ENCODE data around the gene PSMA2. TPM values are rescaled to one million over a fixed set of nuclear protein-coding genes. Genes with fewer than 3 reads are reported as not detected.

Gene PSMA2
- total RNA-seq, 1 experiment from 2014 or later = 152 TPM

GRCh38 chr7:42932811-42933591, 1.0 kb upstream of the PSMA2 start:
- Histone ChIP-seq H3K9me2 (ENCODE audit: insufficient read depth) (no peaks in the 10 kb centered on the region), H2AFZ (ENCODE audit: low read depth, low read length, poor library complexity, severe bottlenecking) (no peak overlapping the region), H3K36me3 (ENCODE audit: control insufficient read depth in 1 of 2, insufficient read depth in 2 of 2, low read length in 2 of 2) (peaks cover 18 to 26% of the 10 kb centered on the region in 2 experiments; a peak in 3 of 4 replicates), H3K4me2 (ENCODE audit: low read length) (peak overlapping the region; percentile 83), H3K79me2 (ENCODE audit: insufficient read depth, low read length) (peaks cover 83% of the 10 kb centered on the region), H3K9me3 (ENCODE audit: control insufficient read depth in 1 of 2, insufficient read depth in 1 of 2, low read depth in 1 of 2, low read length in 2 of 2) (no peaks in the 10 kb centered on the region), H3K27me3 (ENCODE audit: insufficient read depth, low read length) (no peaks in the 10 kb centered on the region), H3K4me3 (replicated peaks in 1 of 2; ENCODE audit: low read depth in 1 of 2, low read length in 2 of 2) (peak overlapping the region; percentile 75 to 93), H3K27ac (ENCODE audit: low read depth, low read length) (peak overlapping the region; percentile 24; the same call in 1 of the 2 replicates), H3K9ac (ENCODE audit: low read length) (peak overlapping the region; percentile 98), H4K20me1 (ENCODE audit: insufficient read depth) (peaks cover 4% of the 10 kb centered on the region; the same call in 1 of the 2 replicates), H3K4me1 (ENCODE audit: control insufficient read depth in 1 of 2, insufficient read depth in 2 of 2, low read length in 2 of 2) (peaks cover 5 to 24% of the 10 kb centered on the region in 2 experiments; a peak in 2 of 4 replicates)
- DNase-seq (ENCODE audit: low read depth, low spot score) (no peak), ATAC-seq (0 out of 2 replicates have a peak, but pooled peaks have one; percentile 23)
- no peak for TF ChIP-seq CTCF (IDR thresholded peaks at IDR 0.05 in 2 of 3, conservative IDR thresholded peaks at IDR 0.05 in 1 of 3; ENCODE audit: borderline replicate concordance in 1 of 3, insufficient read depth in 1 of 3, low read depth in 2 of 3, low read length in 2 of 3)
- TF ChIP-seq ZNF274 (IDR thresholded peaks at IDR 0.05; ENCODE audit: low read depth, low read length) = no peak
- ChIA-PET CTCF (interaction anchor here (1.5 to 1.9 kb wide), 2 partner anchors 8 to 992 kb away, joined by 5 to 12 read pairs; no protein-coding TSS in a partner anchor), POLR2A (interaction anchor here (1.1 to 1.6 kb wide), 3 partner anchors 9 to 650 kb away, joined by 5 read pairs; partner anchors contain the start of gene STK17A), RAD21 (ENCODE audit: low non-redundant PET in 1 of 2, low total read pairs in 2 of 2, uncharacterized antibody in 2 of 2, unreplicated experiment in 2 of 2) (interaction anchor here (0.6 to 0.9 kb wide), 2 partner anchors 175 to 546 kb away, joined by 3 read pairs; no protein-coding TSS in a partner anchor)
- intact Hi-C loops (cut with micrococcal nuclease) = loop anchor here (10.0 kb wide), 1 partner anchor 792 kb away; the partner anchor contains the start of gene COA1
- BruUV-seq (replicated peaks) = no TSS peak

GRCh38 chr7:42931447-42931833, 534 bp downstream of the PSMA2 start:
- BruUV-seq (replicated peaks) = no TSS peak
- no peak for TF ChIP-seq POLR2AphosphoS5 (IDR thresholded peaks at IDR 0.05; ENCODE audit: low read depth, low read length)

More at GRCh38 chr7:42931447-42931833, 534 bp downstream of the PSMA2 start:
- H3K4me3 ChIP-seq (replicated peaks in 1 of 2; ENCODE audit: low read depth in 1 of 2, low read length in 2 of 2) = peak overlapping the region; percentile 75 to 93
- H3K27me3 ChIP-seq (ENCODE audit: insufficient read depth, low read length) = no peaks in the 10 kb centered on the region
- H3K36me3 ChIP-seq (ENCODE audit: control insufficient read depth in 1 of 2, insufficient read depth in 2 of 2, low read length in 2 of 2) = peaks cover 16 to 26% of the 10 kb centered on the region in 2 experiments
- no peak overlapping the region for H2AFZ ChIP-seq (ENCODE audit: low read depth, low read length, poor library complexity, severe bottlenecking)
- CTCF ChIA-PET = interaction anchor here (0.9 to 1.9 kb wide), 3 partner anchors 10 to 991 kb away, joined by 3 to 12 read pairs (median 5); partner anchors contain the start of gene STK17A
- RAD21 ChIA-PET (ENCODE audit: low non-redundant PET in 1 of 2, low total read pairs in 2 of 2, uncharacterized antibody in 2 of 2, unreplicated experiment in 2 of 2) = no interaction called here
- H3K9ac ChIP-seq (ENCODE audit: low read length) = peak overlapping the region; percentile 98
- peaks cover 5 to 26% of the 10 kb centered on the region in 2 experiments; a peak in 2 of 4 replicates for H3K4me1 ChIP-seq (ENCODE audit: control insufficient read depth in 1 of 2, insufficient read depth in 2 of 2, low read length in 2 of 2)
- ATAC-seq (no peak), DNase-seq (ENCODE audit: low read depth, low spot score) (no peak)
- peaks cover 9% of the 10 kb centered on the region; the same call in 1 of the 2 replicates for H4K20me1 ChIP-seq (ENCODE audit: insufficient read depth)
- H3K27ac ChIP-seq (ENCODE audit: low read depth, low read length) = peak overlapping the region; percentile 47
- H3K9me2 ChIP-seq (ENCODE audit: insufficient read depth) = no peaks in the 10 kb centered on the region
- POLR2A ChIA-PET = interaction anchor here (0.7 to 1.6 kb wide), 4 partner anchors 8 to 651 kb away, joined by 3 to 5 read pairs (median 4); partner anchors contain the start of gene STK17A
- no peaks in the 10 kb centered on the region for H3K9me3 ChIP-seq (ENCODE audit: control insufficient read depth in 1 of 2, insufficient read depth in 1 of 2, low read depth in 1 of 2, low read length in 2 of 2)
- intact Hi-C loops (cut with micrococcal nuclease) = loop anchor here (10.0 kb wide), 1 partner anchor 793 kb away; the partner anchor contains the start of gene COA1
- H3K79me2 ChIP-seq (ENCODE audit: insufficient read depth, low read length) = peaks cover 98% of the 10 kb centered on the region
- H3K4me2 ChIP-seq (ENCODE audit: low read length) = peak overlapping the region; percentile 85
